Ishikawa (cell line): ENCODE measurements around the gene ADAMTS13.
A peak's percentile ranks its signal among the peaks of the same experiment; 100 is the strongest.

ENCODE experiments used
- CEBPB ChIP-seq: IDR thresholded peaks from 2 replicates; pipeline ENCODE4 v1.6.1; 2012
- CREB1 ChIP-seq: IDR thresholded peaks from 2 replicates; pipeline ENCODE4 v1.6.1; 2012; ENCODE audit warnings: low read depth
- EGR1 ChIP-seq: IDR thresholded peaks from 2 replicates; pipeline ENCODE4 v1.6.1; 2012
- EP300 ChIP-seq: IDR thresholded peaks from 2 replicates; pipeline ENCODE4 v1.6.1; 2012; ENCODE audit warnings: borderline replicate concordance
- FOXM1 ChIP-seq: IDR thresholded peaks from 2 replicates; pipeline ENCODE4 v1.6.1; 2012; ENCODE audit warnings: low read depth, borderline replicate concordance
- MAX ChIP-seq: IDR thresholded peaks from 2 replicates; pipeline ENCODE4 v1.6.1; 2012
- NFIC ChIP-seq: IDR thresholded peaks from 2 replicates; pipeline ENCODE4 v1.6.1; 2012
- RAD21 ChIP-seq: IDR thresholded peaks from 2 replicates; pipeline ENCODE4 v1.6.1; 2012; ENCODE audit warnings: low read depth
- REST ChIP-seq: IDR thresholded peaks from 2 replicates; pipeline ENCODE4 v1.6.1; 2012; ENCODE audit warnings: low read depth, mild to moderate bottlenecking
- TAF1 ChIP-seq: IDR thresholded peaks from 2 replicates; pipeline ENCODE4 v1.6.1; 2012; ENCODE audit warnings: low read depth, mild to moderate bottlenecking
- TCF12 ChIP-seq: IDR thresholded peaks from 2 replicates; pipeline ENCODE4 v1.6.1; 2012; ENCODE audit warnings: low read depth
- TEAD4 ChIP-seq: IDR thresholded peaks from 2 replicates; pipeline ENCODE4 v1.6.1; 2012
- USF1 ChIP-seq: IDR thresholded peaks from 2 replicates; pipeline ENCODE4 v1.6.1; 2012
- YY1 ChIP-seq: IDR thresholded peaks from 2 replicates; pipeline ENCODE4 v1.6.1; 2012; ENCODE audit warnings: low read depth
- ZBTB7A ChIP-seq: IDR thresholded peaks from 2 replicates; pipeline ENCODE4 v1.6.1; 2012; ENCODE audit warnings: low read depth

Gene ADAMTS13

GRCh38 chr9:133404454-133405002 is 17.6 kb upstream of the ADAMTS13 start:
- TF ChIP-seq MAX (no peak), ZBTB7A (no peak), RAD21 (no peak), USF1 (no peak), YY1 (no peak), REST (no peak), NFIC (no peak), CEBPB (no peak), EGR1 (no peak), FOXM1 (no peak), EP300 (no peak), TEAD4 (no peak), TAF1 (no peak), TCF12 (no peak)

- TF ChIP-seq ZBTB7A (no peak), RAD21 (no peak), YY1 (no peak), NFIC (no peak), TCF12 (no peak), TEAD4 (no peak), EGR1 (no peak), MAX (no peak), EP300 (no peak), CEBPB (no peak)
These were observed 16.4 kb upstream of the ADAMTS13 start for GRCh38 chr9:133405508-133406438.

GRCh38 chr9:133406480-133407307 is 15.5 kb upstream of the ADAMTS13 start:
- TF ChIP-seq MAX, result peak; percentile 13; the same call in 1 of the 2 replicates
- TF ChIP-seq RAD21, result peak; percentile 55
- TF ChIP-seq REST, result no peak
- no peak for TF ChIP-seq EP300
- no peak for TF ChIP-seq YY1
- no peak for TF ChIP-seq TAF1
- no peak for TF ChIP-seq CEBPB
- no peak for TF ChIP-seq USF1
- TF ChIP-seq EGR1, result no peak
- TF ChIP-seq FOXM1, result no peak
- no peak for TF ChIP-seq NFIC
- TF ChIP-seq CREB1, result no peak

- TF ChIP-seq ZBTB7A (no peak), TCF12 (no peak), TEAD4 (no peak), EP300 (no peak), CEBPB (no peak), FOXM1 (no peak), TAF1 (no peak), REST (no peak), CREB1 (no peak), EGR1 (no peak), YY1 (no peak), USF1 (no peak), RAD21 (no peak), MAX (no peak), NFIC (no peak)
These were observed 14.1 kb upstream of the ADAMTS13 start for GRCh38 chr9:133408042-133408441.
